GM18508 (cell line): ENCODE results near the gene COL24A1.
"Not testable (repeated sequence)": the region's sequence is repeated elsewhere in the genome, so short reads cannot be mapped to it uniquely, and the experiment has no call there.

ENCODE experiments used
- ATAC-seq: cut with Tn5 transposase; IDR thresholded peaks from one replicate; pipeline ENCODE4 v1.9.1; 2021; ENCODE audit warnings: moderate number of reproducible peaks; ENCODE audit not compliant: insufficient read depth, unreplicated experiment

COL24A1 gene

GRCh38 chr1:86154571-86155050, 2.0 kb downstream of the COL24A1 start:
- no peak for ATAC-seq

GRCh38 chr1:86153836-86154235, 2.7 kb downstream of the COL24A1 start:
- ATAC-seq: no peak

- ATAC-seq: no peak
Observed at GRCh38 chr1:86152887-86153286, 3.7 kb downstream of the COL24A1 start.

DNA sequence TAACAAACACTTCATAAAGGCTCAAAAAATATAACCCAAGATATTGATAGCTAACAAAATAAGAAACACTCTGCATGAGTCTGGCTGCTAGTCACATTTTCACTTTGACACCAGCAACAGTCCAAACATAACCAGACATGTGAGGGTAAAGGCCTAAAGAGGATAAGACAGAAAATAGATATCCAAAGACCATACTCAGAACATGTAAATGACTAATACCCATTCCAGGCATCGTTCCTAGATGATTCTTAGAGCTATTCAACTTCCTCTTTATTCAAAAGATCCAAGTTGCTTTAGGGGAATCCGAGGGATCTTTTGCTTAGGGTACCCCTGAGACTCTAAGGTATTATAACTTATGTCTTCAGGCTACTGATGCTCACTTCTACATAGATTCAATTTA, 5.1 kb downstream of the COL24A1 start:
- ATAC-seq: no peak

DNA sequence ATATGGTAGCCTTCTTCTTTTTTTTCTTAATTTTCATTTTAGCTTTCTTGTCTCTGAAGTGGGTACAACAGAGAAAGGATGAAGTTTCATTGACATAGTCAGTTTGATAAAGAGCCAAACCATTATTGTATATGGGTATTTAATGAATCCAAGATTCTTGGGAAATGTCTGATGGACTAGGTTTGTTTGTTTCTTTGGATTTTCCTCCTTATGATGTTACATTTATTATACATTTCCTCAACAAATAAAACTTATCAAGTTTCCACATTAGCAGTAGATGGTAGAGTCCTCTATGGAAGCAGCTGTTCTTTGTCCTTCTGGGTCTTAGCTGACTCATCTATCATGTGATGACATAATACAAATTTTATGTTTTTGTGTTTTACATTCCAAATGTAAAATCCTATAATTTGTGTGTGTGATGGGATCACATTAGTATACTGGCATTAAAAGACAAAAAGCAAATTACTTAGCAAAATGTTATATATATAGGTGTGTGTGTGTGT, 6.0 kb downstream of the COL24A1 start:
- no peak for ATAC-seq

DNA sequence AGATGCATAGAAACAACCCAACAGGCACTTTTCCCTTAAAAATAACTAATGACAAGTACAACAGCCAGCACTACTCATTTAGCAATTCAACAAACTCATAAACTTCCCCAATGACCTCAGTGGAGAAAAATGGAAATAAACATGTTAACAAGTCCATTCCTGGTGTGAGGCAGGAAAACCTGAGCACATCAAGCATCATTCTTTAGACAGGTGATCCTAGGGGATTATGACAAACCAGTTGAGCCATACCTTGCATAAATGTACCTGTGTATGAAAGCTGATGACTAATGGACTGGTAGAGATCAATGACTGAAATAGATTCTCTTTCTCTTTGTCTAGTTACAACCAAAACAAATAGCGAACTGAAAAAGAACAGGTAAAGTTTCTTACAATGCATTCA, 7.0 kb downstream of the COL24A1 start:
- no peak for ATAC-seq

GRCh38 chr1:86147755-86148154, 8.8 kb downstream of the COL24A1 start:
- ATAC-seq: no peak

DNA sequence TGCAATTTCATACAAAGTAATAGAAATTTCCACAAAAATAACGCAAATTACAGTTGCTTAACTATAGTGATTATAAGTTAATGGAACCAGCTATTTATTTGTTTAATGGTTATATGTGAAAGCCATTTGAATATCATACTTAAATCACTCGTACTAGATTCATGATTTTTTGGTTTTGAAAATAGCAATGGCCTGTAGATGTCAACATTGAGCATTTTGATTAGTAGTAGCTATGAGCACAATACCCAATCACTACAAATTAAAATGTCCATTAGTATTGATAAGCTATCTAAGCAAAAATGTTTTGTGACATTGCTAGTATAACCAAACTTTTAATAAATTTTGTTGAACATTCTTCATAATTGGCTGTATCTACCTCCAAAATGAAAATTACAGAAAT, 10.0 kb downstream of the COL24A1 start:
- no peak for ATAC-seq

- ATAC-seq: no peak
Observed at GRCh38 chr1:86140281-86140880, 16.2 kb downstream of the COL24A1 start.

- no peak for ATAC-seq
Observed at GRCh38 chr1:86138746-86139145, 17.8 kb downstream of the COL24A1 start.

DNA sequence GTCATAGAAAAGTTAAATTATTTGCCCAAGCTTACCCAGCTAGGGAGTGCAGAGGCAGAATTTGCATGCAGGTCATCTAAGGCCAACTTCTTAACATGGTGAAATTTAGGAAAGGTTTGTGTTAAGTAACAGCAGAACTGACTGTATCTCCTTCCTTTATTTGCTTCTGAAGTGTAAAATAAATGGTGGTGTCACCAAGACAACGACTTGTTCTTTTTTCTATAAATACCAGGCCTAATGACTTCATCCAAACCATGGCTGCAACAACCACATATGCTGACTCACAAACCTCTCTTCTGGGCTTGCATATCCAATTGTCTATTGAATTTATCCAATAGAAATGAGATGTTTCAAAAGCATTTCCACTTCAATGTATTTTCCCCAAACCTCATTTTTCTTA, 19.1 kb downstream of the COL24A1 start:
- ATAC-seq: no peak

GRCh38 chr1:86119214-86119764, 37.3 kb downstream of the COL24A1 start:
- no peak for ATAC-seq

GRCh38 chr1:86114816-86115400, 41.7 kb downstream of the COL24A1 start:
- ATAC-seq: no peak

DNA sequence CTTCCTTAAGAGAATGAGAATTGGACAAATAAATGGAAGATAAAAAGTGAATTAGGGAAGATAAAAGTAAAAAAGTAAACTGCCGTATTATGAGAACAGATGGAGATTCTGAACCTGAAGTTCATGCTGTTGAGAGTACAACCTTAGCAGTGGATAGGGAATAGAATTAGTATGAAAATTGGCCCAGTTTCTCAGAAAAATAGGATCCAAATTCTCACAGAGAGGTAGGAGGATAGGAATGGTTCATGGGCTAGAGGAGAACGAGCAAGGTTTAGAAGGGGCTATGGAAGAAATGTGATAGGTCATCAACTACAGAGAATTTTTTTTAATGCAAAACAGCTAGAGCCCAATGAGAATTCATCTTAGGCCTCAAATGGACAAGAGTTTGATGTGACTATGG, 42.3 kb downstream of the COL24A1 start:
- no peak for ATAC-seq

DNA sequence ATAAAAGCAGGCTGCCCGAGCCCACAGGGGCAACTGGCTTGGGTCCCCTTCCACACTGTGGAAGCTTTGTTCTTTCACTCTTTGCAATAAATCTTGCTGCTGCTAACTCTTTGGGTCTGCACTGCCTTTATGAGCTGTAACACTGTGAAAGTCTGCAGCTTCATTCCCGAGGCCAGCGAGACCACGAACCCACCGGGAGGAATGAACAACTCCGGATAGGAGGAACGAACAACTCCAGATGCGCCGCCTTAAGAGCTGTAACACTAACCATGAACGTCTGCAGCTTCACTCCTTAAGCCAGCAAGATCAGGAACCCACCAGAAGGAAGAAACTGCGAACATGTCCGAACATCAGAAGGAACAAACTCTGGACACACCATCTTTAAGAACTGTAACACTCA, 45.0 kb downstream of the COL24A1 start:
- ATAC-seq: not testable (repeated sequence)

- no peak for ATAC-seq
Observed at GRCh38 chr1:86110451-86111129, 46.0 kb downstream of the COL24A1 start.

DNA sequence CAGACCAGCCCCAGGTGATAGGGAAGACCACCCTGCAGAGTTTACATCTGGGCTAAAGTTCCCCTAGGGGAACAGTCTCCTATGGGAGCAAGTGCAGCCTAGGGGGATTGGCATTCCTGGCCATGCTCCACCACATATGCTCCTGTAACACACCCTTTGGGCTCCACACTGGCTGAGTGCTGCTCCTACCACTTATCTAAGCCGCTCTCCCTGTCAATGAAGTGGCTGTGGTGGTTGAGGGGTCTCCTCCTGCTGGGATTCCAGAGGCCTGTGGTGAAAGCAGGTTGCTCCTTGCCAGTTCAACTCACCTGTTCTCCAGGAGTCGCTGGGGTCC, 51.1 kb downstream of the COL24A1 start:
- no peak for ATAC-seq

DNA sequence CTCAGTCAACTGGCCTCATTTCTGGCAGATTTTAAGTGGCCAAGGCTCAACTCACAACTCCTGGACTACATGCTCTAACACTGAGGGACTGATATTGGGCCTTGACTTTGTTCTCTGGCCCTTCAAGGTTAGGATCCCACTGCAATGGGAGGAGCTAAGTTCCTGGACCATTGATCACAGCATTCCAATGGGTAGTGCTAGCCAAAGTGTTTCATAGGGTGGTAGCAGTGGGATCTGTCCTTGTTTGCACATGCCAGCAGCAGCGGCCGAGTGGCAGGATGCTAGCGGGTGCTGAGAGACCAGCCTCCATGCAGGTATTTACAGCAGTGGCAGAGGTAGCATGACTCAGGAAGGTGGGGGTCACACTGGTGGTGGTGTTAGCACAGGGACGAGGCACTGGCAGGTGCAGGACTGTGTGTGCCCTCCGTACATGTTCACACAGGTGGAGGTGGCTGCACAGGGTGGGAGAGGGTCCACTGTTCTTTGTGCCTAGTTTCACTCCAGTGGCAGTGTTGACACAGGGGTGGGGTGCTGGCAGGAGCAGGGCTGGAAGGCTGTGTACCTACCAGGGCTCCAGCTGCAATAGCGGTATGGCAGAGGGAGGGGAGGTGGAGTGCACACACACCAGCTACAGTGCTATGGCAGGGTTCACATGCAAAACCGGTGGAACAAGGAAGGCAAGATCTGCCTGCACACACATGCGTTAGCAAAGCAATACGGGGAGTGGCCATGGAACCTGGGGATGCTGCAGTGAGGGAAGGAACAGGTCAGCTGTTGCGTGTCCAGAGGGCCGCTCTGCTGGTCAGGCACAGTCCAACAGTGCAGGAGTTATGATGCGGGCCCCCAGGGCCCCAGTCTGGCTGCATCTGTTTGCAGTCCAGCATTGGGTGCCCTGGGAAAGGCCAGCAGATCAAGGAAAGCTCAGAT, 51.7 kb downstream of the COL24A1 start:
- ATAC-seq: no peak

DNA sequence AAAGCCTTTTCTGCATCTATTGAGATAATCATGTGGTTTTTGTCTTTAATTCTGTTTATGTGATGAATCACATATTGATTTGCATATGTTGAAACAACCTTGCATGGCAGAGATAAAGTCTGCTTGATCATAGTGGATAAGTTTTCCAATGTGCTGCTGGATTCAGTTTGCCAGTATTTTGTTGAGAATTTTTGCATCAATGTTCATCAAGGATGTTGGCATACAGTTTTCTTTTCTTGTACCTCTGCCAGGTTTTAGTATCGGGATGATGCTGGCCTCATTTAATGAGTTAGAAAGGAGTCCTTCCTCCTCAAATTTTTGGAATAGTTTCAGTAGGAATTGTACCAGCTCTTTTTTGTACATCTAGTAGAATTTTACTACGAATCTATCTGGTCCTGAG, 55.0 kb downstream of the COL24A1 start:
- no peak for ATAC-seq

DNA sequence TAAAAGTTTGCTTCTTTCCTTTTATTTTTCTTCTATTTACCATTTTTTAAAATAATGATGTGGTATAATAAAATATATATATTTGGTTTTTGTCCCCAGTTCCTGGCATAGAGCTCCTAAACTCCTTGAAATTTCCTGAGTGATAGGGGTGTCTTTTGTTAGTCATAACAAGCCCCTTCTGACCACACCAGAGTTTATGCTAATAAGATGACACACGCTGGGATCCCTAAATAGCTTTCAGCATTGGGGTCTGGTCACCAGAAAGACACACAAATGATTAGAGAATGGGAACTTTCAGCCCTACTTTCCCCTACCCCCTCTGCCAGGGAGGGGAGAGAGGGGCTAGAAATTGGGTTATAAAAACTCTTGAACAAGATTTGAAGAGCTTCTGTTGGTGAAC, 56.2 kb downstream of the COL24A1 start:
- no peak for ATAC-seq
